ENCODE measurements around the gene ZNF281.

ZNF281 gene

DNA sequence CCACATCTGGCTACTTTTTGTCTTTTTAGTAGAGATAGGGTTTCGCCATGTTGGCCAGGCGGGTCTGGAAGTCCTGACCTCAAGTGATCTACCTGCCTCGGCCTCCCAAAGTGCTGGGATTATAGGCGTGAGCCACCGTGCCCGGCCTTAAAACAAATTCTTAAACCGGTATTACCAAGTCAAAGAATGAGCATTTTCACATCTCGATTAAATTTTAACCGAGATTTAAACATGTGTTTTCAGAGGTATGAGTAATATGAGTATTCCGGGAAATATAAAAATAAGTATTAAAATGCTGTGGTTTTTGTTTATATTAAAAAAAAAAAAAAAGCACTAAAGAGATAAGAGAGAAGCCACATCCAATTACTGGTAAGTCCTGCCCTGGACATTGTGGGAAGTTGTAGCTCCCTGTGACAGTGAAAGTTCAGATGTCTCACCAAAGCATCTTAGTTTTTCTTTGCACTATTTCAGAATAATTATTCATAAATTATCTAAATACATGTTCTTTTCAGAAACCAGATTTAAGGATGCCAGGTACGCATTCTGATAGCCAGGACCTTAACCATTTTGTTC is 24.9 kb downstream of the ZNF281 start:
- DNase-seq: no peak

DNA sequence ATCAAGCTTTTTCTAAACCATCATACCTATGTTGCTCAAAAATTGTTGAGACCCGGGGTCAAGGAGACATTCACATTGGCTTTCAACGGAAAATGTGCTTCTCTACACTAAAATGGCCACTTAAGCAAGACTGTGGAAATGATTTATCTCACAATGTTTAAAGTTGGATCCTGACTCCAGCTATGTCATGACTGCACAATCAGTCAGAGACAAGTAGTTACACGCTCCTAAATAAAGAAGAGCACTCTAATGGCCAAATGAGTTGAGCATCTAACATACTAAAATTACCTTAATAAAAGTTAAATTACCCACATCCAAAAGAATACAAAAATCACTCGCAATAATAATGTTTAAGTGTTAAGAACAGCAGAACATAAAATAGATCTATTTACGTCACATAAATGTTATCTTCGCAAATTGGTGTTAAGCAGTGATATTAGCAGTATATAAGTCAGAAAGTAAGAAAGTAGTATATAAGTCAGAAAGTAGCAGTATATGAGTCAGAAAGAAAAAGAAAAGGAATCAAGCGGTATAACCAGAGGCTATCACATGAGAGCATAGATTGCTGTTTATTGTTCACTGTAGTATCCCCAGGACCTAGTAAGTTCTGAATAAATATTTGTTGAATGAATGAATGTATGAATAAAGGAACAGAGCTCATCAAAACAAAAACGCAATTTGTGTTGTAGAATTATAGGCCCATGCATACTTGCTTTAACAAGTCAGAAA is 28.4 kb downstream of the ZNF281 start:
- no peak for DNase-seq

DNA sequence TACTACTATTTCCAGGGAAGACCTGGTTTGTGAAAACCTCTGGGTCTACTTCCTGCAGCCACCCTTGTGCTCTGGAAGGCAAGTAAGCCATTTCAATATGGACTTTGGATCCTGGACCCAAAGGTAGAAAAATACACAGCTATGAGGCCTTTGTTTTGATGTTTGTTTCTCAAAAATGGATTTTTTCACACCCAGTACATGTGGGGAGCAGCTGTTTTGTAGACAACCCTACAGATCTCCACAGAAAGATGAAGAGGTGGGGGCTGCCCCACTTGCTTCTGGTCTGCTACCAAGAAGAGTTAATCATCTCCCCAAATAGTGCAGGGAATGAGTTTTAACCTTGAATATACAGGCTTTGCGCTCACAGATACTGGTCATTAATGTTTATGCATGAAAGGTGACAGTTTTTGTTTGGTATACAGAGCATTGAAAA is 29.2 kb downstream of the ZNF281 start:
- DNase-seq: no peak

DNA sequence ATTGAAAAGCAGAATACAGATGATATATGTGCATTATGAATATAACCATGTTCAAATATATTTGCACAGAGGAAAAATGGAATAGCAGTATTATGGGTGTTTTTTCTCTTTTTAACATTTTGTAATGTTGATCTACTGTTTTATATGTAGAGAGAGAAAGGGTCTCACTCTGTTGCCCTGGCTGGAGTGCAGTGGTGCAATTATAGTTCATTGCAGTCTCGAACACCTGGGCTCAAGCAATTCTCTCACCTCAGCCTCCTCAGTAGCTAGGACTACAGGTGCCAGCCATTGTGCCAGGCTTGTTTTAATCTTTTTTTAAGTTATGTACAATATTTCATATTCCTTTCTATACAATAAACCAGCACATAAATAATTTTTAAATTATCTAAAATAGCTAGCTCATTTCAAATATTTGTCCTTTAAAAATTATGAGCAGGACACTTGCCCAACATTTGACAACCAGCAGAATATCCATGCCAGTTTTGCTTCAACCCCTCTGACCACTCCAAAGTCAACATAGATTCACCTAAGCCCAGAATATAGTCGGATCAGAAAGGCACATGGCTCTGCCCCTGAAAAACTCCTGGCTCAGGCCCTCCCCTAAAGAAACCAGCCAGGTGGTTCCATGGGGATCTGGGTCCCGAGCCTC is 29.8 kb downstream of the ZNF281 start:
- DNase-seq: no peak

DNA sequence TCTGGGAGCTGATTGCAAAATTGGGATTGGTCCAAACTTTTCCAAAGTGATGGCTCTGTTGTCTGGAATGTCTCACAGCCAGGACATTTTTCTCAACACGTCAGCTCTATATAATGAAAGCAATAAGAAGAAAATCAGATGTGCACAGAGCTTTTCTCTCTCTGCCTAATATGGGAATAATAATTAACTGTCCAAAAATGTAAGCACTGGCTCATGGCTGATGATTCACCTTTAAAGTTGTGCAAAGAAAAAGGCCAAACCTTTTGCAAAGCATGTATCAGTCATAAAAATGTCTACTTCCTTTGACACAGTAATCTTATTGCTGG is 30.4 kb downstream of the ZNF281 start:
- DNase-seq: peak; percentile 19

DNA sequence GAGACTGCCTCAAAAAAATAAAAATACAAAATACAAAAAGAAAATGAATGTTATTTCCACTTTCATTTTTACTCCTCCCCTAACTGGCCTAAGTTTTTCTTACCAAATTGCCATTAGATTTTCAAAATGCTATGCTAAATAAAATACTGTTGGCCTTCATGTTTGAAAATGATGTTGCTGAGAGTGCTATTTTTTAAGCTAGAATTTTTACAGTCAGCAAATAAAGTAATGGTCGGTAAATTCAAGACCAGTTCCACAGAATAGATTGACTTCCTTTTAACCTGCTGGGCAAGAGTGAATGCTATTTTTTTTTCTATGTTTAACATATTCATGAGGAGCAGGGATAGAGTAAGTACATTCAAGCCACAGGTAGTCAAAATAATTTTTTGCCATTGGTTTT is 31.7 kb downstream of the ZNF281 start:
- DNase-seq: no peak

DNA sequence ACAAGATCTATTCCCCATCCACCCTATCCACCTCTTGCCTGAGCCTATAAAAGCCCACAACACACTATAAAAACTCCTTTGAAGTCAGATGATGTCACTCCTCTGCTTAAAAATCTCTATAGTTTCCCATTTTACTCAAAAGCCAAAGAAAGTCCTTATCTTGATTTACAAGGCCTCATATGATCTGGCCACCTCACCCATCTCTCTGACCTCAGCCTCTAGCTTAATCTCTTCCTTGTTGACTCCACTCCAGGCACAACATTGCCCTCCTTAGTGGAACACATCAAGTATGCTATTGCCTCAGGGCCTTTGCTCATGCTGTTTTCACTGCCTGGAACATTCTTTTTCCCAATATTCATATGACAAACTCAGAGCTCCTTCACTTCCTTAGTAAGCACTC is 33.3 kb downstream of the ZNF281 start:
- peak; percentile 59 for DNase-seq

DNA sequence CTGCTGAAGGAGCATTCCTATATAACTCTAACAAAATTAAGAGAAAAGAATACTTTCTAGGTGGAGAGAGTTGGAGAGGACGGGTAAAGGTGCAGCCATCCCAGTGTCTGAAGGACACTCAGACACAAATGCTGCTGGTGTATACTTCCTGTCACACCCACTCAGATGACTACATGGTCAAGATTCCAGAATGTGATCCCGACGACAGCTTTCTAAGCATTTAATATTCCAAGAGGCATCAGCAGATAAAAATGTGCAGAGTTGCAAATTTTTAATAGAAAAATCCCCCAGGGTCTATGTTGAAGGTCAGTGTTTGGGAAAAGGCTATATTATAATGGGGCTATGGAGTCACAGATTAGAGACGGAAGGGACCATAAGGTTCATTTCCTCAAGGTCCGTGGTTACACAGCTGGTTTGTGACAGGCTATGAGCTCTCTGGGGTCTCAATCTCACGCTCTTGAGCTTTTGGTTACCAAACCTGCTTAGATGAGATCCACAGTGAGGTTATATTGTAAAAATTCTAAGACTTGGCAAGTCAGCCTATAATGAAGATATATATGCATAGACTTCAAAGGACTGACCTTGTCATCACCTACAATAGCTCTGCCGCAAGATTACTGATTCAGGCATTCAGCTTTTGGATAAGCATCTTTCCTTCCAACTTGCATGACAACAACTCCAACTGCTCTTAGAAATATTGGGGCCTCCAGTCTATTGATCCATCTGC is 35.1 kb downstream of the ZNF281 start:
- no peak for DNase-seq

DNA sequence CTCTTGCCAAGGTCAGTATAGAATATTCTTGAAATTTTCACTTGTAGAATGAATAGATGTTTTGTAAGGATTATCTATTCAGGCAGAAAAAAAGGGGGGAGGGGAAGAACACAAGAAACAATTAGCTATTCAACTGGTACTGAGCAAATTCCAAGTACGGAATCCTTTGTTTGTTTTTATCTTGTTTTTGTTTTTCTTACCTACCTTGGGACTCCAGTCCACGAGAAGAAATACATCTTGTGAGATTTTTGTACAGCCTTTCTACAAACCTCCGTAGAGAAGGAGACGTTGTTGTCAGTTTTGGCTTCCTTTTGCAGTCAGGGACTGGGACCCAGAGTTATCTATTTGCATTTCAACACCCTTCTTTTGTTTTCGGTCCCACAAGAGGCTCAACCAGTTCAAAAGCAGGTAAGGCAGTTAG is 36.0 kb downstream of the ZNF281 start:
- no peak for DNase-seq

DNA sequence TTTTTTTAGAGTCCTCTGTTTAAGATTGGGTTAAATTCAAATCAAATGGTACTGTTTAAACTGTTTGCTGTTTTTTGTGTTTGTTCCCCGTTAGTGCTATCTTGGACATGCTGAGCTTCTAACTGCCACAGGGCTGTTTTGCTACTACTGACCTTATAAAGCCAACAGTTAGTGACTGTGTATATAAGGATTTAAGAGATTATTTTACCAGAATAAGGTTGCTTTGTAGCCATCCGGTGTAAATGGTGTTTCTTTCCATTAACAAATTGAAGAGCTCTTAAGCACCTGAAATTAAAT is 37.0 kb downstream of the ZNF281 start:
- no peak for DNase-seq

DNA sequence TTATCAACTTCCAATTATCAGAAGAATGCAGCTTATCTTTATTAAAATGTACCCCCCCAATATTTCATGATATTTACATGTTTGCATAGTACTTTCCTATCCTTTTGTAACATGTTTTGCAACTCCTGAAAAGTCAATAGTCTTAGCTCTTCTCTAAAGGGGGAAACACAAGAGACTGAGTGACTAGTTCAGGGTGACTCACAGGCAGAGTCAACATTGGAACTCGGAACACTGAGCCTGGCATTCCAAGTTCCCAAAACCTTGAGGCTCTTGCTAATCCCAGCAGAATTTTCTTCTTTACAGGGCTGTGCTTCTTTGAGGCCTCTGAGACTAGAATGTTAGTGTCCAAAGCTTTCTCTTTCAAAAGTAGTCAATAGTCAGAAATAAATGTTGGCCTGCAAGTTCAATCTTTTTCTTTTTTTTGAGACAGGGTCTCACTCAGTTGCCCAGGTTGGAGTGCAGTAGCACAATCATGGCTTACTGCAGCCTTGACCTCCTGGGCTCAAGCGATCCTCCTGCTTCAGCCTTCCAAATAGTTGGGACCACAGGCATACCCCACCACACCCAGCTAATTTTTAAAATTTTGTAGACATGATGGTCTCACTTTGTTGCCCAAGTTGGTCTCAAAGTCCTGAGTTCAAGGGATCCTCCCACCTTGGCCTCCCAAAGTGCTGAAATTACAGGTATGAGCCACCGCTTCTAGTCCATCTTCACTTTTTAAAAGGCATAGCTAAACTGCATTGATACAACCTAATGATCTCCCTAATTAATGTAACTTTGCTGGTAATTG is 37.5 kb downstream of the ZNF281 start:
- peak; percentile 16 for DNase-seq

DNA sequence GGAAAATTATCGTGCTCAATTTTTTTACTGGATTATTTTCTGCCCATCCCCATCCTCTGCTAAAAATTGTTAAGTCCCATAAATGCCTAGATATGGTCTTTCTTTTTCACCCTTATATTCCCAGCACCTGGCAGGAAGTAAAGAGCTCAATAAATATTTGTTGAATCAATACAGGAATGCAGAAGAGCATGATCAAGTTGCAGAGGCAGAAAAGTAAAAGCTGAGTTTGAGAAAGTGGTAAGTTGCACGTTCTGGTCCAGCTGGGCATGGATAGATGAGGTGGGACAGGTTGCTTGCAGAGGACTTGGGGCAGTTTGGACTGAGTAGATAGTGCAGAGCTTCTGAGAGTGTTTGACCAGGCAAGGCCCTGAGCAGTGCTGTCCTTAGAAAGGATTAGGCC is 40.1 kb downstream of the ZNF281 start:
- no peak for DNase-seq

DNA sequence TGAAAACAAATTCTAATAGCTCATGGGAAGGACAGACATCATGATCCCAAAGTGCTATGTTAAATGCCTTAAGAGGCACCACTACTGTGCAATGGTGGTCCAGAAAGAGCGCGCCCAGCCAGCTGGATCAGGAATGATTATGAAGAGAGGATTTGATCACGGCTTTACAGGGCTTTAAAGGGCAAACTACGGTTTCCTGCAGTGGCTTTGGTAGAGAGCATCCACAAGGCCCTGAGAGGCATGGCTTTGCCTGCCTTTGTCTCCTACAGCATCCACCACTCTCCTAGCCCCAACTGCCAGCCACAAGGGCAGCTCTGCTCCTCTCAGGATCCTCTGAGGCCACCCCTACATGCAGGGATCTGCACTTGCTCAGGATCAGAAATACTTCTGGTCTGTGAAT is 40.7 kb downstream of the ZNF281 start:
- no peak for DNase-seq

DNA sequence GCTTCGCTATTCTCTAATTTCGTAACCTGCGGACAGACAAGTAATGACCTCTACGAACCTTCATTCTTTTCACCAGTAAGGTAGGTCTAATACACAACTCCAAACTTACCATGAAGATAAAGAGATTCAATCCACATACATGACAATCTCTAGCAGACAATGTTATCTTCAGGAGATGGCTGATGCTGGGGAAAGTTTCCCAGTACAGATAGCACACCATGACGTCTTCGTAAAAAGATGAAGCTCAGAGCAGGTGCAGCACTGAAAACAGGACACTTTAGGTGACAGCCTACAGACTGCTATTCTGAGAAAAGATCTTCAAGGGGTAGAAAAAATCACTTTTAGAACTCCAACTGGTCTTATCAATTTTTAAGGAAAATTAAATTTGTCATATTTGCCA is 41.3 kb downstream of the ZNF281 start:
- DNase-seq: no peak

DNA sequence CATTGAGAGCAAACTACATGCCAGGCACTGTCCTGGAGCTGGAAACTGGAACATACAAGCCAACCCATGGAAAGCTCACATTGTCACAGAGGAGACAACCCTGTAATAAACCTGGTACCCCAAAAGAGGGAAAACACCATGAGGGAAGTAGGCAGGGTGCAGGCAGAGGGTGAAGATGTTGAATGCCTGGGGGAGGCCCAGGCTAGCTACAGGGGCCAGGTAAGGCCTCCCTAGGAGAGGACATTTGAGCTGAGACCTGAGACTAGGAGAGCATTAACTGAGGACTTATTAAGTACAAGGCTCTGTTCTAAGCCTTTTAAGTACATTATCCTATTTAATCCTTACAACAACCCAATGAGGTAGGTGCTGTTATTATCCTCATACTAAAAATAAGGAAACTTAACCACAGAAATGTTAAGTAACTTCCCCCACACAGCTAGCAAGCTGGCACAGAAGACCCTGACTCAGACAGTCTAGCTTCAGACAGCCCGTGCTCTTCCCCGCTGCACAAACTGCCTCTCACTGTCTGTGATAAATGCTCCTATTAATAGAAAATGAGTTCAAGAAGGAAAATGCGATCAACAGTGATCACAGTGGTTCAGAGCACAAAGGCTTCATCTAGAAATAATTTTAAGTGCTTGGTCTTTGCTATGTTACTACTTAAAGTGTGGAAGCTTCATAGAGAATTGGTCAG is 41.8 kb downstream of the ZNF281 start:
- DNase-seq: no peak

DNA sequence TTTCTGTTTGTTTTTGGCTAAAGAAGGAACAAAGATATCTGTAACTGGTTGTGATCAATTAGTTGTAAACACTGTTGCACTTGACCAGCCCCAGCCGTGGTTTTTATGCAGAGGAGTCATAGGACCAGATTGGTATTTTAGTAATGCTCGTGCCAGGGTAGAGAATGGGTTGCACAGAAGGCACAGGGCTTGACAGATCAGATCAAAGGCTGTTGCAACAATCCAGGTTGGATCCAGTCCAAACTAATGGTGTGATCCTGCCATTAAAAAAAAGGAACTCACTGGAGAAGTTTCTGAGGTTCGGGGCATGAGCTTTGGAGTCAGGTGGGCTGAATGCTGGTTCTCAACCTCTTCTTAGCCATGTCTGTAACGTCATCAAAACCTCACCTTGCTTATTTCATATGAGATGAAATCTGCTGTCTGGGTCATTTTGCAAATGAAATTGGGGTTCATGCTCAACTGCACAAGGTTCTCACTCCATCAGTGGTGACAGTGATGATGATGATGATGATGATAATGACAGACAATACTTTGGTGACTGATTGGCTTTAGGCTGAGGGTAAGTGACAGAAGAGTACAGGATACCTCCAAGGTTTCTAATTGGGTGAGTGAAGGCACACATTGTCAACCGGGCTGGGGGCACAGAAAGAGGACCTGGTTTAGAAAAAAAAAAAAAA is 43.1 kb downstream of the ZNF281 start:
- DNase-seq: no peak

DNA sequence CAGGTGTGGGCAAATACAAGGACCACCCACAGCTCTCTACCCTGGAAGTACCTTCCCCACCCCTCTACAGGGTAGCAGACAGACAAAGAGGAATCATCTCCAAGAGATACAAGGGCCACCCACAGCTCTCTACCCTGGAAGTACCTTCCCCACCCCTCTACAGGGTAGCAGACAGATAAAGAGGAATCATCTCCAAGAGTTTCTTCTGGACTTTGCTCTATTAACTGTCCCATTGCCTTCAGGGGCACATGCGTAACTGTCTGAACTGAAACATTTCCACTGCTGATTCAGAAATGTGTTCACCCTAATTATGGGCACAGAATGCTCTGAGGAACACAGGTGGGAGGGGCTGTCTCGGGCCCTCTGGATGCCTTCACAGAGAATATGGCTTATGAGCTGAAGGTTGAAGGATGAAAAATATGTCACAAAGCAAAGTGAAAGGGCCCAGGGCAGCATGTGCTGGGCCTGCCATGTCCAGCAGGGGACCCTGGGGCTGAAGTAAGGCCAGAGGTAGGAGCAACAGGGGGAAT is 43.9 kb downstream of the ZNF281 start:
- no peak for DNase-seq

DNA sequence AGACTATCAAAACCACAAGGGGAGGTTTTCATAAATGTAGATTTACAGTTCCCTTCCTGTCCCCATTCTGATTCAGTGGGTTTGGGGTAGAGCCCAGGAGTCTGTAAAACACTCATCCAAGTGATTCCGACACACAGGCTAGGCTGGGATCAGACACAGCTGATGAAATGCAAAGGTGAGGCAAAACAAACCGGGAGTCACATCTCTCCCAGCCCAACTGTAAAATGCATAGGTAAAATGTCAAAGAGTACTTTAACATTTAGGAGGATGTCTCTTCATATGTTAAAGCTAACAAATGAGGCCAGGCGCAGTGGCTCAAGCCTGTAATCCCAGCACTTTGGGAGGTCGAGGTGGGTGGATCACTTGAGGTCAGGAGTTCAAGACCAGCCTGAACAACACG is 45.0 kb downstream of the ZNF281 start:
- DNase-seq: no peak

DNA sequence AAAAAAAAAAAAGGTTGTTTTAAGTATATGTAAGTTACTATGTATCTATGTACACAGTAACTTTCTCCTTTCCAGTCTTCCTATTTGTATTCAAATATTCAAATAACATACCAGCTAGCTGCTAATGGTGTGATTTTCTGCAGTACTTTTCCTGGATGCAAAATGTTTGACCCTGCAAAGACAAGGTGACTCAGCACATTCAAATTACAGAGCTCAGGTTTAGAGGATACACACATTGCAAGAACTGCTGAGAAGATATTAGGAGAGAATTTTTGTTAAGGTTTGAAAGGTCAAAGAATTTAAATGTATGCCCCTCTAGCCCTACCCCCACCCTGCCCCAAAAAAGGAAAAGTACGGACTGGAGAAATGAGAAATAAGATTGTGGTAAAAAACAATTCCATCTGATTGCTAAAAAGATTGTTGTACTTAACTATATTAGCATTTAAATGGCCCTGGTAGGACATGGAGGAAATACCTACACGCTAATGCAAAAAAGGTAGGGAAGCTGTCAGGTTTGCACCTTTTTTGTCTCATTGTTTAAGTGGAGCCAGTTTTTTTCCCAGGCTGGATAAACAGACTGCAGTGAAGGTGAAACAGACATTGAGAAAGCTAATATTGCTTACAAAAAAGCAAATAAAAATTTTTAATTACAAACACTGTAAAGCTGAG is 45.6 kb downstream of the ZNF281 start:
- no peak for DNase-seq

DNA sequence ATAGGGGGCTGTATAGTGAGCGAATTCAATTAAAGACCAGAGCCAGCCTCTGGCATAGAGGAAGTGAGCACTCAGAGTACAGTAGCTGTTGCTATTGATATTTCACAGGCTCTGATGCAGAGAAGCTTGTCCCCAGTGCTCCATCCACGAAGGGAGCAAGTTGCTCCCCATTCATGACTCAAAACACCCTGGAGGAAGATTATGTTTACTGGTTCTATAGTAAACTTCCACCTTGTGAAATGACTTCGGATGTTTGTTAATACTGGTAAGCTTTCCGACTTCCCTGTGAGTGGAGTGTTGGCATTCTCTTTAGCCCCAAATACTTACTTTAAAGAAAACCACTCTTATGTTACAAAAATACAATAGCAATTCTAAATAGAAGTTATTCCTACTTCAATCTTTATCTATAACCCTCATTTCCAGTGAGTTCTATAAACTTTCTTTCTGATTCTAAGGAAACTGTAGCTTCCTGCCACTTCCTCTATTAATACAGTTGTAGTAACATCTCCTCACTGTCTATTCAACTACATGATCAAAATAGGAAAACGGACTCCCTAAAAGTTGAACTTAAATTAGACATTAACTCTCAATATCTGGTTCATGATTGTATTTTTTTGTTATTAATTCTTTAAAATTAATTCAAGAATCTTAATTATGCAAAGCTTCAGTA is 46.4 kb downstream of the ZNF281 start:
- no peak for DNase-seq

DNA sequence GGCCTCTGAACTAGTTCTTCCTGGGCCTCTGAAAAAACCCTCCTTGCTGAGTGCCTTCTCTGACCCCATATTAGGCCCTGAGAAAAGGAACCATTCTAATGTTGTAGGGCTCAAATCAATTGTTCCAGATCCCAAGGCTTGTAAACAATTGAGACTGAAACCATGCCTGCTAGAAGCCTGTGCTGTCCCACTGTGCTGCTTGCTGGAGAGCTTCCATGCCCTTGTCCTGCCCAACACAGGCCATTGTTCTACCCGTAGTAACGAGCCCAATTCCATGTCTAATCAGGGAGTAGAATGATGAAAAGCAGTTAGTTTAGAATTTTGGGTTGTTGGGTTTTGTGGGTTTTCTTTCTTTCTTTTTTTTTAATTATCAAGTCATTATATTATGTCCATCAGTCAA is 47.4 kb downstream of the ZNF281 start:
- no peak for DNase-seq

All from T1000 (cell line).